ENCODE data around the gene XRRA1. TPM values are rescaled to one million over a fixed set of nuclear protein-coding genes. Genes with fewer than 3 reads are reported as not detected.
"Not testable (repeated sequence)": the region's sequence is repeated elsewhere in the genome, so short reads cannot be mapped to it uniquely, and the experiment has no call there.

XRRA1 gene
- total RNA-seq, 1 donor from 2014 or later: 12.2 TPM

DNA sequence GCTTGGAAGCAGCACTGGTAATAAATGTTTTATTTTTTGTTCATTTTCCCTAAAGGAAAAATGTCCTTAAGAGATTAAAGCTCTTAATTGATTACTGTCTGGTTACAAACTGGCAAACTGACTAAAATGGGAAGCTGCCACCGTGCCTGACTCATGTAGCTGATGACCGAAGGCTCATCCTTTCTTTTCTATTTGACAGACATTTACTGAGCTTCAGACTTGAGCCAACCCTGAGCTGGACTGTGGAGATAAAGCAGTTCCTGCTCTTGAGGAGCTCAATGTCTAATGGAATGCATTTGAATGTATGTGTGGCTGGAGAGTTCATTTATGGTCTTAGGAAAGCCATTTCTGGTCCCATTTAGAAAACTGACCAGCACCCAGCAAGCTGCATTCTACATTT, 108.9 kb downstream of the XRRA1 start:
- DNase-seq (ENCODE audit: low spot score) (no peak), ATAC-seq (no peak)

DNA sequence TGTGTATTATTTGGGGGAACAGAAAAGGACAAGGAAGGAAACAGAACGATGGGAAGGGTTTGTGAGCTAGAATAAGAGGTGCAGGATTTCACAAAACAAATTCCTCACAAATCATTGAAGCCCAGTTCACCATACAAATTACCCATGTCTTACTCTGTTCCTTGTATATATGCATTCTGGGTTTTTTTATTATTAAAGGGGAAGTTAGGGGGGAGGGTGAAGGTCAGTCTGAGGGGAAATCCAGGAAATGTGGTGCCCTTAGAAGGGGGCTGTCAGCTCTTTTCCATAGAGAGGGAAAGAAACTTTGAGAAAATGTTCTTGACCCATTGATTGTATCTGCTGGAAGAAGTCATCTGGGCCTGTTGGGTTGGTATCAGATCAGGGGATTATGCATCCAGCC, 109.4 kb downstream of the XRRA1 start:
- ATAC-seq (no peak), DNase-seq (ENCODE audit: low spot score) (no peak)

DNA sequence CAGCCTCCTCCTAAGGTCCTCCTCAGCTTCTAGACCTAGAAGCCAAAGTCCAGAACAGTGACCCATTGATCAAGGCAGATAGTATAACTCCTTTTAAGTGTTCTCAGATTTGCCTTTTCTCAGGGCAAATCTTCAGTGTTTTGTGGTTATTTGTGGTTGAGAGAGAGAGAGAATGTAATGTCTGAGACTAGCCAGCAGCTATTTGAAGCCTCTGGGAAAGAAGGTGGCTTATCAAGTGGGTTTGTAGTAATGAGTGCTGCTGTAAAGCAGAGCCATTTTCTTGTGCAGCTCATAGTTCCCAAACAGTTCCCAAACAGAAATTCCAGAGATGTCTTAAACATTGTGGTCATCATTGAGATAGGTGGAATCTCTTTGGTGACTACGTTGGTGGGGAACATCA, 110.7 kb downstream of the XRRA1 start:
- ATAC-seq (no peak), DNase-seq (ENCODE audit: low spot score) (no peak)

DNA sequence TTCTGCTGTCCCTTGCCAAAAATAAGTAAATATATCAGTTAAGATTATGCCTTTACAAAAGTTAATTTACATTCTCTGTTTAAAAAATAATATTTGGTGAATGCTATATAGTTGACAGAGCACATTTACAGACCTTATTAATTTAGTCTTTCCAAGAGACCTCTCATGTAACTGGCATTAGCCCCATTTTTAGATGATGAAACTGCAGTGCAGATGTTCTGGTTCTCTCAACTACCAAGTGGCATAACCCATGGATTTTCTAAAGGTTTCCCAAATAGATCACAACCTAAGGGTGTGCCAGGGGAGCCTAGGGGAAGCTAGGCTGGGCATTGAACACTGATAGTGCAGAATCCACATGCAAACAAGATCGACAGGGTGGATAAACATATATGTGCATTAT, 111.7 kb downstream of the XRRA1 start:
- DNase-seq (ENCODE audit: low spot score) (no peak), ATAC-seq (no peak)

DNA sequence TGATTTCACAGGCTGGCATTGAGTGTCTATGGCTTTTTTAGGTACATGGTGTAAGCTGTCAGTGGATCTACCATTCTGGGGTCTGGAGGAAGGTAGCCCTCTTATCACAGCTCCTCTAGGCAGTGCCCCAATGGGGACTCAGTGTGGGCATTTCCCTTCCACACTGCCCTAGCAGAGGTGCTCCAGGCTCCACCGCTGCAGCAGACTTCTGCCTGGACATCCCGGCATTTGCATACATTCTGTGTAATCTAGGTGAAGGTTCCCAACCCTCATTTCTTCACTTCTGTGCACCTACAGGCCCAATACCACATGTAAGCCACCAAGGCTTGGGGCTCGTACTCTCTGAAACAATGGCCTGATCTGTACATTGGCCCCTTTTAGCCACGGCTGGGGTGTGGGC, 122.0 kb downstream of the XRRA1 start:
- ATAC-seq (no peak), DNase-seq (ENCODE audit: low spot score) (no peak)

DNA sequence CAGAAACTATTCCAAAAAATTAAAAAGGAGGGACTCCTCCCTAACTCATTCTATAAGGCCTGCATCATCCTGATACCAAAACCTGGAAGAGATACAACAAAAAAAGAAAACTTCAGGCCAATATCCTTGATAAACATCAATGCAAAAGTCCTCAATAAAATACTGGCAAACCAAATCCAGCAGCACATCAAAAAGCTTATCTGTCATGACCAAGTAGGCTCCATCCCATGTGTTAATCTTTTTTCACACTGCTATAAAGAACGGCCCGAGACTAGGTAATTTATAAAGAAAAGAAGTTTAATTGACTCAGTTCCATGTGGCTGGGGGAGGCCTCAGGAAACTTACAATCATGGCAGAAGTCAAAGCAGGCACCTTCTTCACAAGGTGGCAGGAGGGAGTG, 123.3 kb downstream of the XRRA1 start:
- not testable (repeated sequence) for DNase-seq (ENCODE audit: low spot score); ATAC-seq

DNA sequence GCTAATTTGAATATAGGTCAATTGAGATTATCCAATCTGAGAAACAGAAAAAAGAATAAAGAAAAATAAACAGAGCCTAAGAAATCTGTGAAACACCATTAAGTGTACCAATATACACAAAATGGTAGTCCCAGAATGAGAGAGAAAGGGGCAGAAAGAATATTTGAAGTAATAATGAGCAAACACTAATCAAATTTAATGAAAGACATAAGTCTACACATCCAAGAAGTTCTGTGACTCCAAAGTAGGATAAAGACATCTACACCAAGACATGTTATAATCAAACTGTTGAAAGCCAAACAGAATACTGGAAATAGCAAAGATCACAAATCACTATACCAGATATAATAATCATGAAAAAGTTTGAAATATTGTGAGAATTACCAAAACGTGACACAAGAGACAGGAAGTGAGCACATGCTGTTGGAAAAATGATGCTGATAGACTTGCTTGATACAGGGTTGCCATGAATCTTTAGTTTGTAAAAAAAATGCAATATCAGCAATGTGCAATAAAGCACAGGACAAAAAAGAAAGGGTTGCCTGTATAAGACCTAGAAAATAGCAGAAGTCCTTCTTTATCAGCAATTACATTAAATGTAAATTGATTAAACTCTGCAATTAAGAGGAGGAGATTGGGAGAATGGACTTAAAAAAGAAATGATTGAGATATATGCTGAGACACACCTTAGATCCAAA, 124.5 kb downstream of the XRRA1 start:
- ATAC-seq (no peak), DNase-seq (ENCODE audit: low spot score) (no peak)

DNA sequence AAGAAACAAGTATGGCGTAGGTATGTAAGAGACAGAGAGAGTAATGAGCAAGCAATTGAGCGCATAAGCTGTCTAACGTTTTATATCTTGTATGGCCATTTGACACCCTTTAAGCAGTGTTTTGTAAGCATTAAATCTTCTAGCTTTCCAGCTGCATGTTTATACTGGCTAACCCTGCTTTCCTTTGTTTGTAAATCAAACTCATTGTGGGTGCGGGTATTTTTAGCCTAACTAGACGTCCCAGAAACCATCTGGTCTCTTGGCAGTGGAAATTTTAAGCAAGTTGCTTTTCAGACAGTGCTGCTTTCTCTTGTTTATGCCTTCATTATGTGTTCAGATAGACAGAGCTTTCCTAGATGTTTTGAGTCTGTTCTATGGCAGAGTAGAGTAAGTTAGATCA, 126.7 kb downstream of the XRRA1 start:
- ATAC-seq: peak; percentile 68
- no peak for DNase-seq (ENCODE audit: low spot score)

DNA sequence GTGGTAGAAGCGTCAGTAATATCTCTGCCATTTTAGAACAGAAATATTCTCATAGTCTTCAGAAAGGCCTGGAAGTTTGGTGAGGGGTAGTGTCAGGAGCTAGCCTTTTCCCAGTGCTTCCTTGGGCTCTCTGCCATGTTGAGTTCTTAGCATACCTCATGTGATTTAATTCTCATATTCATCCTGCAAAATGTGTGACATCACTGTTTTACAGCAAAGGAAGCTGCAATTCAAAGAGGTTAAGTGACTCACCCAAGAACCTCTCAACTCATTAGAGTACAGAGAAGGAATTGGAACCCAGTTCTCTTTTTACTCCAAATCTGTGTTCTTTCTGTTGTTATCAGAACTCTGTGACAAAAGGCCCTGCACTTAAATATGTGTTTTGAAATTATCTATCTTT, 128.1 kb downstream of the XRRA1 start:
- ATAC-seq: no peak

DNA sequence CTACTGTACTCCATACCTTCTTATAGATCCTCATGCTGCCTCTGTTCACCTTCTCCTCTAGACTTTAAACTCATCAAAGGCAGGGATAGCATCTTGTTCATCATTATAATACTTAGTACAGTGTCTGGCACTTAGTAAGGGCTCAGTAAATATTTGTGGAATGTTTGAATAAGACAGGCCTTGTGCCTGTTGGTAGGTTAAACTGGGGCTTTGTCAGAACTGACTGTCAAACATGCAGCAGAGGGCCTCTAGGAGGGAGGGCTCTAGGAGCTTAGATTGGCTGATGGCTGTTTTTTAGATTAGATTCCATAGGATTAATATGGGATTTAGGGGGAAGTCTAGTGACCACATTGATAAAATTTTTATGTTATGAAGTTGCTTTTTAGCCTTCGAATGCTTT, 129.5 kb downstream of the XRRA1 start:
- ATAC-seq: no peak
- DNase-seq (ENCODE audit: low spot score): no peak

More for the DNA sequence above, 128.1 kb downstream of the XRRA1 start:
- no peak for DNase-seq (ENCODE audit: low spot score)

DNA sequence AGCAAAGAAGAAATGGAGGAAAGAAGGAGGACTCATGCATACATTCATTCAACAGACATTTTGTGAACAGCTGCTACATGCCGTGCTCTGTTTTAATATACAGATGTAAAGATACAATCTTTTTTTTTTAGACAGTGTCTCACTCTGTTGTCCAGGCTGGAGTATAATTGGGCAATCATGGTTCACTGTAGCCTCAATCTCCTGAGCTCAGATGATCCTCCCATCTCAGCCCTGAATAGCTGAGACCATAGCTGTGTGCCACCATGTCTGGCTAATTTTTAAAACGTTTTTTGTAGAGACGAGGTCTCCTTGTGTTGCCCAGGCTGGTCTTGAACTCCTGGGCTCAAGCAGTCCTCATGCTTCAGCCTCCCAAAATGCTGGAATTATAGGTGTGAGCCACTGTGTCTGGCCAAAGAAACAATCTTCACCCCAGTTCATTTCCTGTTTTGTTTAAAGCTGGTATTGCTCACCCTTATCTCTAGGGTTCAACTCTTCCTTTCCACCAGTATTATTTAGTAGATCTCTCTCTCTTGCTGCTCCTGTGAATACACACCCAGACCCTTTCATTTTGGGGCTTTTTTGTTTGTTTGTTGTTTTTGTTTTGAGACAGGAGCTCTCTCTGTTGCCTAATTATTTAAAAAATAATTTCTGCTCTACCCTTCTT, 130.5 kb downstream of the XRRA1 start:
- ATAC-seq (no peak), DNase-seq (ENCODE audit: low spot score) (no peak)

DNA sequence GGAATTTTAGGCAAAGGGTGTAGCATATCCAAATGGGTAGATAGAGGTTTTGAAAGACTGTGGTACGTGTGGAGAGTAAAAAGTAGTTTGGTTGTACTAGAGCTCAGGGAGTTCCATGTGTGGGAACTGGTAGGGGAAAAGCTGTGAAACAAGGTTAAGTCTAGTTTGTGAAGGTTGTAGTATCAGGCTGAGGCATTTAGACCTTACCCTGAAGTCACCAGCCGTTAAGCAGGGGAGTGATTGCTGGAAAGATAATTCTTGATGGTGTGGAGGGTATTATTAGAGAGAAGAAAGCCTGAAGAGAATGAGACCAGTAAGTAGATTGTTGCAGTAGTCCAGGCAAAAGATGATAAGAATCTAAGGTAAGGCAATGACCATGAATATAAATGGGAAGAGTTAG, 132.2 kb downstream of the XRRA1 start:
- DNase-seq (ENCODE audit: low spot score) (no peak), ATAC-seq (no peak)

DNA sequence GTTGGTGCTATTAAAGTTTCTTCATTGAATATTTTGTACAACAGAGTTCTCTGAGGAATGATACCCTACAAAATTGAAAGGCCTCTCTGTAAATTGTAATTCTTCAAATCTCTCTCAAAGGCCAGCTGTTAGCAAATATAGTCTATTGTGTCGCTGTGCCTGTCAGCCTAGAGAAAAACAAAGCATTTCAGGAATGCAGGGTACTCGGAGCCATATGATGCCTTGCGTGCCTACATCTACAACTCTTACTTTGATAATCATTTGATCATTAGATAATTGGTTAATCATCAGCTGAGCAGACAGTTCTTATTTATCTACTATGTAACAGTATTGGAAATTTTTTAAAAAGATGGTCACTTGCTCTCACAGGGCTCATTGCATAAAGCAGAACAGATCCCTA, 132.9 kb downstream of the XRRA1 start:
- no peak for ATAC-seq

DNA sequence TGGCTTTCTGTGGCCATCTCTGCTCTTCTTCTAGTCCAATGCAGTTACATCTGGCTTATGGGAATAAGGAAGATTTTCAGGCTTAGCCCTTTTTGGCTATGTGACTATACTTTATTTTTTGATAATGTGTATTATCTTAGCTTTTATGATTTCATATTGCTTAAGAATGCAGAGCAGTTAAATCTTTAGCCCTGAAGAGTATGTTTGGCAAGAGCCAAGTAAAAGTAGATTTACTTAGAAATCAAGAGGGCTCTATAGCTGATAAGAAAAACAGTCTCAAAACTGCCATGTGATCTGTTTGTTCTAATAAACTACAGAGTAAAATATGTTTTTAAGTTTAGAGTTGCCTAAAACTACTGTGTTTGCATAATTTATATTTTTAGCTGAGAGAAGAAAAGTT, 139.1 kb downstream of the XRRA1 start:
- ATAC-seq (no peak), DNase-seq (ENCODE audit: low spot score) (no peak)

More for the DNA sequence above, 132.9 kb downstream of the XRRA1 start:
- DNase-seq (ENCODE audit: low spot score): no peak

DNA sequence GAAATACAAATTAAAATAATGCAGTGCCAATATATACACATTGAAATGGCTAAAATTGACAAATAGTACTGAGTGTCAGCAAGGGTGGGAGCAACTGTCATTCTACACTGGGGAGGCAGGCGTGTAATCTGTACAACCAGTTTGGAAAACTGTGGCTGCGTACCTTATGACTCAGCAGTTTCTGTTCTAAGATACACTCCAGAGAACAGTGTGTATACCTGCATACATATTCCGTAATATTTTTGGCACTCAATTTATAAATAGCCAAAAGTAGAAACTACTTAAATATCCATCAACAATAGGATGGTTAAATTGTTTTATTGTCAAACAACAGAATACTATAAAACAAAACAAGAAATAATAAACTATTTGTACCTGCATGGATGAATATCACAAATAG, 142.6 kb downstream of the XRRA1 start:
- DNase-seq (ENCODE audit: low spot score): no peak
- no peak for ATAC-seq

DNA sequence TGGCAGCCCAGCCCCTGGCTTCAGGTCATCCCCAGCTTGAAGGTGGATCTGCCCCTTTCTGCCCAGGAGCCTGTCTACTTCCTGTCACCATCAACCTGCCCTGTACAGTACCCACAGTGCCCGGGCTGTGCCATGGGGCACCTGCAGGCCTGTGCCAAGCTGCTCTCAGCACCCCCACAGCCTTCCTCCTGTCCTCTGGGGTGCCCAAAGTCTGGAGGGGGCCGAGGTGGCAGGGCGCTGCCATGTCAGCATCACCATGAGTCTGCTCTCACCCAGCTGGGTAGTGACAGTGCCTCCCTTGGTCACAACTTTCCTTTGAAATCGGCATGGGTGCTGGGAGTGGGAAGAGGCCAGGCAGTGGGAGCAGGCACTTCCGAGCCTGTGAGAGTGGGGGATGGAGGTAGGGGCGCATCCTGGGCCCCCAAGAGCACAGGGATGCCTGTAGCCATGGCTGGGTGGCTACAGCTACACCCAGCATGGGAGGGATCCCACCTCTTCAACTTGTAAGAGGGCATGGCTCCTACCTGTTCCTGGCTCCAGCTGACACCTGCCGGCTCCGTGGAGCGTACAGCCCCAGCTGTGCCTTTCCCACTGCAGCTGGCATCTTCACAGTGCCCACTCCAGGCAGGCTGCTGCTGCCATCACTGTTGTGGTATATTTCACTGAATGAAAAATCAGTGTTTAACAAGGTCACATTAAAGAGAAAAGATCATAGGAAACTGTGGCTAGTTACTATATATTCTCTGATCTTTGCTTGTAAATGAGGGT, 157.4 kb downstream of the XRRA1 start:
- DNase-seq (ENCODE audit: low spot score): no peak
- ATAC-seq: no peak

Other genes with a start within 250 kb of the XRRA1 start
- 8.8 TPM for gene CHRDL2, start 217.7 kb downstream of the XRRA1 start, total RNA-seq
- 4.6 TPM for gene RNF169, start 200.2 kb downstream of the XRRA1 start, total RNA-seq
- gene SPCS2, start 175 bp upstream of the XRRA1 start, total RNA-seq: 104 TPM
- gene NEU3, start 39.8 kb upstream of the XRRA1 start, total RNA-seq: 9.2 TPM
- not detected for gene OR2AT4, start 147.8 kb upstream of the XRRA1 start, total RNA-seq
- 327 TPM for gene SLCO2B1, start 202.0 kb upstream of the XRRA1 start, total RNA-seq

Measured in left lobe of liver (tissue), 2 donors.